GM19395 (cell line): ENCODE data around the gene GPR160.
"Not testable (repeated sequence)": the region's sequence is repeated elsewhere in the genome, so short reads cannot be mapped to it uniquely, and the experiment has no call there.

ENCODE experiments used
- ATAC-seq: cut with Tn5 transposase; IDR thresholded peaks from one replicate; pipeline ENCODE4 v1.9.1; 2021; ENCODE audit warnings: mild to moderate bottlenecking, moderate library complexity; ENCODE audit not compliant: unreplicated experiment

GPR160 gene

GRCh38 chr3:170109579-170110293 is 71.9 kb downstream of the GPR160 start:
- ATAC-seq: no peak

- no peak for ATAC-seq
Measured at GRCh38 chr3:170111147-170111771, 73.5 kb downstream of the GPR160 start.

- not testable (repeated sequence) for ATAC-seq
Measured at GRCh38 chr3:170114165-170114564, 76.4 kb downstream of the GPR160 start.

GRCh38 chr3:170117134-170117533 is 79.3 kb downstream of the GPR160 start:
- no peak for ATAC-seq

GRCh38 chr3:170128259-170128976 is 90.6 kb downstream of the GPR160 start:
- ATAC-seq: peak; percentile 90

- ATAC-seq: peak; percentile 63
Measured at GRCh38 chr3:170128977-170129431, 91.2 kb downstream of the GPR160 start.

- ATAC-seq: no peak
Measured at GRCh38 chr3:170130532-170130931, 92.7 kb downstream of the GPR160 start.

GRCh38 chr3:170132335-170132734 is 94.5 kb downstream of the GPR160 start:
- no peak for ATAC-seq
